HFFc6 (cell line): ENCODE measurements around the gene CCDC102A. TPM values are rescaled to one million over a fixed set of nuclear protein-coding genes. Genes with fewer than 3 reads are reported as not detected.
A peak's percentile ranks its signal among the peaks of the same experiment; 100 is the strongest.

Experiments used
- DNase-seq: peaks from one replicate; pipeline ENCODE4 v3.0.0-alpha.2; 2018
- H3K27ac Mint-ChIP-seq: 2 replicates; pipeline ENCODE4 v1.8.0; 2020; ENCODE audit warnings: mild to moderate bottlenecking, mixed read lengths
- H3K27me3 Mint-ChIP-seq: 2 replicates; pipeline ENCODE4 v1.8.0; 2021; ENCODE audit warnings: mild to moderate bottlenecking, moderate library complexity, mixed read lengths; ENCODE audit not compliant: insufficient read depth
- H3K36me3 Mint-ChIP-seq: 2 replicates; pipeline ENCODE4 v1.8.0; 2021; ENCODE audit warnings: low read depth, mixed read lengths
- H3K4me1 Mint-ChIP-seq: 2 replicates; pipeline ENCODE4 v1.8.0; 2020; ENCODE audit warnings: low read depth, mixed read lengths
- H3K4me3 Mint-ChIP-seq: 2 replicates; pipeline ENCODE4 v1.8.0; 2020; ENCODE audit warnings: mild to moderate bottlenecking, moderate library complexity, mixed read lengths
- H3K9me3 Mint-ChIP-seq: 2 replicates; pipeline ENCODE4 v1.8.0; 2020; ENCODE audit warnings: mild to moderate bottlenecking, mixed read lengths
- CTCF ChIP-seq: fragments of 200-600 bp; sonication (generic); IDR thresholded peaks from 2 replicates; pipeline ENCODE4 v1.5.0; 2021; ENCODE audit warnings: antibody characterized with exemption, mild to moderate bottlenecking
- total RNA-seq, 6 experiments: library from RNA; stranded (reverse); fragmentation: NEBNext Ultra II Directional; extraction: Animal tissue kit (Norgen Biotek cat#: 25700); gene quantifications; 2 replicates in 1 of 6; 3 replicates in 5 of 6; pipeline ENCODE4 v1.2.3, GENCODE V29; 2021

The CCDC102A gene
- total RNA-seq, 6 experiments from 2014 or later = 3.6 to 4.6 (median 4.1) TPM

GRCh38 chr16:57462978-57463362, 73.4 kb downstream of the CCDC102A start:
- peaks cover 5% of the 10 kb centered on the region for H3K27me3 Mint-ChIP-seq
- H3K27ac Mint-ChIP-seq = peak overlapping the region; percentile 94
- H3K4me3 Mint-ChIP-seq = peak overlapping the region; percentile 99
- no peaks in the 10 kb centered on the region for H3K9me3 Mint-ChIP-seq
- H3K36me3 Mint-ChIP-seq = peaks cover 26% of the 10 kb centered on the region
- DNase-seq = no peak
- no peak for TF ChIP-seq CTCF
- peaks cover 20% of the 10 kb centered on the region for H3K4me1 Mint-ChIP-seq

- H3K4me3 Mint-ChIP-seq = peak within 1 kb of the TSS; percentile 99
- peak; percentile 95 for TF ChIP-seq CTCF
- DNase-seq = peak; percentile 79
- H3K27ac Mint-ChIP-seq = peak within 1 kb of the TSS; percentile 94
- H3K9me3 Mint-ChIP-seq = no peaks in the 10 kb centered on the region
- peaks cover 5% of the 10 kb centered on the region for H3K27me3 Mint-ChIP-seq
- H3K36me3 Mint-ChIP-seq = peaks cover 26% of the 10 kb centered on the region
- peaks cover 20% of the 10 kb centered on the region for H3K4me1 Mint-ChIP-seq
These were observed 74.0 kb downstream of the CCDC102A start, which contains the start of gene POLR2C for GRCh38 chr16:57462209-57462977. Gene POLR2C, plus strand, starts transcription at chr16:57462679. Its CDS starts 46 bp downstream, at chr16:57462725.

Other genes starting within 250 kb of the CCDC102A start
- gene CCL22, start 177.8 kb downstream of the CCDC102A start, total RNA-seq = not detected
- gene CX3CL1, start 164.1 kb downstream of the CCDC102A start, total RNA-seq = not detected
- gene CCL17, start 131.8 kb downstream of the CCDC102A start, total RNA-seq = not detected
- gene CIAPIN1, start 89.2 kb downstream of the CCDC102A start, total RNA-seq = 10 to 100 TPM; 37.5 to 49.0 (median 46.8) TPM
- gene COQ9, start 89.1 kb downstream of the CCDC102A start, total RNA-seq = 10 to 100 TPM; 28.0 to 34.2 (median 30.7) TPM
- 10 to 100 TPM; 66.0 to 79.4 (median 71.3) TPM for gene POLR2C, start 73.9 kb downstream of the CCDC102A start, total RNA-seq
- 10 to 100 TPM; 24.4 to 28.9 (median 24.9) TPM for gene DOK4, start 50.1 kb downstream of the CCDC102A start, total RNA-seq
- not detected for gene ADGRG5, start 6.1 kb upstream of the CCDC102A start, total RNA-seq
- gene ADGRG1, start 92.1 kb upstream of the CCDC102A start, total RNA-seq = 1 to 10 TPM in 1 of 6 experiments, under 1 TPM in 5; 0.18 to 1.4 (median 0.50) TPM
- gene ADGRG3, start 131.7 kb upstream of the CCDC102A start, total RNA-seq = not detected
- gene DRC7, start 158.2 kb upstream of the CCDC102A start, total RNA-seq = not detected
- 10 to 100 TPM; 20.4 to 22.1 (median 21.6) TPM for gene KATNB1, start 199.2 kb upstream of the CCDC102A start, total RNA-seq